ENCODE results near the gene SGCG. TPM values are rescaled to one million over a fixed set of nuclear protein-coding genes. Genes with fewer than 3 reads are reported as not detected.
A peak's percentile ranks its signal among the peaks of the same experiment; 100 is the strongest.

Gene SGCG
- total and polyA plus RNA-seq, 12 donors, result 0.32 to 1.3 (median 0.47) TPM; not detected in 6

- Histone ChIP-seq H3K4me3 (no peak overlapping the region), H3K9me3 (replicated peaks in 1 of 3) (no peaks in the 10 kb centered on the region), H3K36me3 (replicated peaks in 1 of 2) (no peaks in the 10 kb centered on the region), H3K27ac (no peak overlapping the region), H3K27me3 (peaks cover 6% of the 10 kb centered on the region), H3K4me1 (replicated peaks in 1 of 2) (no peaks in the 10 kb centered on the region)
- intact Hi-C loops (cut with DNase I), result no loop called here
- DNase-seq, result no peak
- WGBS, 4 donors, result 37 to 48% (median 42%) methylated on average over 7 of the region's 7 CpGs
- no peak for TF ChIP-seq POLR2A (IDR thresholded peaks at IDR 0.05)
- no peak for TF ChIP-seq CTCF (IDR thresholded peaks at IDR 0.05)
Observed at GRCh38 chr13:23157781-23158180, 23.0 kb upstream of the SGCG start.

- 7 to 9% (median 7%) methylated on average over 22 to 25 of the region's 25 CpGs for WGBS, 4 donors
- TF ChIP-seq POLR2A (IDR thresholded peaks at IDR 0.05) (no peak), CTCF (IDR thresholded peaks at IDR 0.05) (peak in 5 of 6 experiments; percentile 22 to 43 (median 28))
- peak in 1 of 7 donors; percentile 22 for DNase-seq
- peaks cover 6% of the 10 kb centered on the region for H3K27me3 ChIP-seq
- no peaks in the 10 kb centered on the region for H3K9me3 ChIP-seq (replicated peaks in 1 of 3)
- no peaks in the 10 kb centered on the region for H3K36me3 ChIP-seq (replicated peaks in 1 of 2)
- H3K4me1 ChIP-seq (replicated peaks in 1 of 2), result no peaks in the 10 kb centered on the region
- no peak overlapping the region for H3K27ac ChIP-seq
- H3K4me3 ChIP-seq, result peak overlapping the region in 1 of 4 donors; percentile 43
- intact Hi-C loops (cut with DNase I), result no loop called here
Observed at GRCh38 chr13:23159205-23159759, 21.5 kb upstream of the SGCG start.

DNA sequence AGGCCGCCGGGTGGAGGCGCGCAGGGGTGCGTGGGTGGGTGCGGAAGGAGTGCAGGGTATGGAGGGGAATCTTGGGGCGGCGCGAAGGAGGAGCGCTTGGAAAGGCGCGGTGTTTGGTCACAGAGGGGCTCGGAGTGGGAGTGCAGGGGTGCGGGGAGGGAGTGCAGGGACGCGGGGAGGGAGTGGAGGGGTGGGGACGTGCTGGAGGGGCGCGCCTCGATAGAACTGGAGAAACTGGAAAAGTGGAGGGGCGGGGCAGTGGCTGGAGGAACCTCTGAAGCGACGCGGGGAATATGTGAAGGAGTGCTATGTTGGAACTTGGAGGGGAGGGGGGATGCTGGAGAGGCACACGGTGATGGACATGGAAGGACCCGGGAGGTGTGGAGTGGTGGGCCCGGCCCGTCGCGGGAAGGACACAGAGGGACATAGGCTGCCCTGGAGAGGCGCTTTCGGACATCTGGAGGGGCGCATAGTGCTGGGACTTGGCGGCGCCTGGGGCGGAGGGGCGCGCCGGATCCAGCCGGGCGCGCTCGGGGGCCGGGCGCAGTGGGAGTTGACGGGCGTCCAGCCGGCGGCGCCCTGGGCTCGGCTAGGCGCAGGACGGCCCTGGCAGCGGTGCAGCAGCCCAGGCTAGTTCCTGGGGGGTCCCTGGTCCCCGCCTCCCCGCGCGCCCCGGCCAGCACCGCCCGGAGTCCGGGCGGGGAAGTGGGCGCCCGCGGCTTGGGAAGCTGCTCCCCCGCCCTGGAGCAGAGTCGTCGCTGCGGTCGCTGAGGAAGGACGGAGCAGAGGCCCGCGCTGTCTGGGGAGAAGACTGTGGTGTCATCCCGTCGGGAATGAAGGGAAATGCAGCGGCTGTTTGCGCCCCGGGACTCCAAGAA lies 20.8 kb upstream of the SGCG start:
- 1 to 4% (median 2%) methylated on average over 33 to 79 of the region's 79 CpGs for WGBS, 4 donors
- no peaks in the 10 kb centered on the region for H3K4me1 ChIP-seq (replicated peaks in 1 of 2)
- no peak for DNase-seq
- peak overlapping the region in 1 of 4 donors; percentile 43 for H3K4me3 ChIP-seq
- no peaks in the 10 kb centered on the region for H3K36me3 ChIP-seq (replicated peaks in 1 of 2)
- no peaks in the 10 kb centered on the region for H3K9me3 ChIP-seq (replicated peaks in 1 of 3)
- peaks cover 6% of the 10 kb centered on the region for H3K27me3 ChIP-seq
- no peak overlapping the region for H3K27ac ChIP-seq
- intact Hi-C loops (cut with DNase I), result no loop called here
- TF ChIP-seq CTCF (IDR thresholded peaks at IDR 0.05) (no peak), POLR2A (IDR thresholded peaks at IDR 0.05) (no peak)

DNA sequence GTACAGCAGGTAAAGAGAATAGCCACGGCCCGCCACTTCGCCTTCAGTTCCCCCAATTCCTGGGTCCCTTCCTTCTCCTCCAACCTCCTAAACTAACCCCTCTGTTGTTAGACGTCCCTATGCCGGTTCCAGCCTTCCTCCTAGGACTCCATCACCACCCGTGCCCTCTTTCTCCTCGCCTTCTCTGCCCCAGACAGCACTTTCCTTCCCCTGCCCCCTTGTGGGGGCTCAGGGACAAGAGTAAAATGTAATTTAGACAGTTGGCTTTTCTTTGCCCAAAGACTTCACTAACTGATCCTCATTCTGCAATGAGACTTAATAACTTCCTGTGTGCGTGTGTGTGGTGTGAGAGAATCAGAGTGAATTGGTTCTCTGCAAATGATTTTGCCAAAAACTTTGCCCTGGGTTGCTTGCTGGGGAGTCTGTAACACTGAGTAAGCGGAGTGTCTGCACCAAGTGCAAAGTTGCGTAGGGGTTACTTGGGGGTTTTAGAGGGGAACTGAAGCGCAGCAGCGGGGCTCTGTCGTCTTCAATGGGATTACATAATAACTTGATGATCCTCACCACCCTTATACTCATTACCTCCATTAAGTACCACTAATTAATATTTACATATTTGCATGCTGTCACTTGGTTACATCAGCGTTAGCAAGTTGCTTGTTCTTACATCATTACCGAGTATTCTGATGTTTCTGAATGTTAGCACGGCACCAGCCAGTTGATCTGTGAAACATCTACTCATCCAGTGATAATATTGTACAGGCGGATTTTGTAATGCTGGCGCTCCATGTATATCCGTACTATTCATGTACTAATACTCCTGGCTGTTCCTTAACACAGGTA lies 19.9 kb upstream of the SGCG start:
- Histone ChIP-seq H3K4me1 (replicated peaks in 1 of 2) (no peaks in the 10 kb centered on the region), H3K9me3 (replicated peaks in 1 of 3) (no peaks in the 10 kb centered on the region), H3K27ac (no peak overlapping the region), H3K36me3 (replicated peaks in 1 of 2) (no peaks in the 10 kb centered on the region), H3K4me3 (peak overlapping the region in 1 of 4 donors; percentile 43), H3K27me3 (peaks cover 6% of the 10 kb centered on the region)
- intact Hi-C loops (cut with DNase I), result no loop called here
- TF ChIP-seq CTCF (IDR thresholded peaks at IDR 0.05) (no peak), POLR2A (IDR thresholded peaks at IDR 0.05) (no peak)
- WGBS, 4 donors, result 31 to 45% (median 35%) methylated on average over 18 to 19 of the region's 19 CpGs
- DNase-seq, result no peak

Measured in adrenal gland (tissue), 12 donors.